HepG2 (cell line): Measurements from ENCODE around the gene PTMA. TPM values are rescaled to one million over a fixed set of nuclear protein-coding genes. Genes with fewer than 3 reads are reported as not detected.

Experiments used
- BRCA1 ChIP-seq: sonication (generic); formaldehyde crosslinking; IDR thresholded peaks from 2 replicates; pipeline ENCODE4 v1.4.0; 2020; ENCODE audit warnings: missing genetic modification reagents
- CHCHD3 ChIP-seq: sonication (generic); formaldehyde crosslinking; IDR thresholded peaks from 2 replicates; pipeline ENCODE4 v1.8.0; 2022; ENCODE audit warnings: mild to moderate bottlenecking, missing genetic modification reagents, moderate library complexity
- FLYWCH1 ChIP-seq: sonication (generic); formaldehyde crosslinking; IDR thresholded peaks from 2 replicates; pipeline ENCODE4 v1.8.1; 2023; ENCODE audit warnings: mild to moderate bottlenecking, missing genetic modification reagents
- GTF3A ChIP-seq: sonication (generic); formaldehyde crosslinking; conservative IDR thresholded peaks from 2 replicates; pipeline ENCODE4 v1.4.0; 2020; ENCODE audit warnings: mild to moderate bottlenecking, missing genetic modification reagents
- MAFG ChIP-seq: sonication (generic); formaldehyde crosslinking; IDR thresholded peaks from 2 replicates; pipeline ENCODE4 v1.5.1; 2020; ENCODE audit warnings: mild to moderate bottlenecking, missing genetic modification reagents
- PTBP1 ChIP-seq: fragments of 200-400 bp; formaldehyde crosslinking; IDR thresholded peaks from 2 replicates; pipeline ENCODE4 v1.6.1; 2018; ENCODE audit warnings: low read length, low read depth; ENCODE audit not compliant: poor library complexity, severe bottlenecking
- REPIN1 ChIP-seq: sonication (generic); formaldehyde crosslinking; IDR thresholded peaks from 2 replicates; pipeline ENCODE4 v1.8.0; 2022; ENCODE audit warnings: missing genetic modification reagents, low read depth, mild to moderate bottlenecking, borderline replicate concordance
- SIX4 ChIP-seq: sonication (generic); formaldehyde crosslinking; IDR thresholded peaks from 2 replicates; pipeline ENCODE4 v1.4.0; 2020; ENCODE audit warnings: missing genetic modification reagents
- ZFAT ChIP-seq: sonication (generic); formaldehyde crosslinking; conservative IDR thresholded peaks from 2 replicates; pipeline ENCODE4 v1.8.1; 2023; ENCODE audit warnings: missing genetic modification reagents, inconsistent platforms
- ZNF124 ChIP-seq: sonication (generic); formaldehyde crosslinking; IDR thresholded peaks from 2 replicates; pipeline ENCODE4 v1.4.0; 2020; ENCODE audit warnings: missing genetic modification reagents
- ZNF337 ChIP-seq: sonication (generic); formaldehyde crosslinking; IDR thresholded peaks from 2 replicates; pipeline ENCODE4 v1.5.1; 2020; ENCODE audit warnings: missing genetic modification reagents, low read depth, mild to moderate bottlenecking, borderline replicate concordance
- ZNF549 ChIP-seq: sonication (generic); formaldehyde crosslinking; IDR thresholded peaks from 2 replicates; pipeline ENCODE4 v1.5.0; 2020; ENCODE audit warnings: missing genetic modification reagents
- ZNF563 ChIP-seq: sonication (generic); formaldehyde crosslinking; IDR thresholded peaks from 2 replicates; pipeline ENCODE4 v1.8.0; 2022; ENCODE audit warnings: mild to moderate bottlenecking, moderate library complexity, missing genetic modification reagents
- ZNF629 ChIP-seq: sonication (generic); formaldehyde crosslinking; conservative IDR thresholded peaks from 2 replicates; pipeline ENCODE4 v1.5.0; 2020; ENCODE audit warnings: missing genetic modification reagents
- polyA plus RNA-seq, 8 experiments: library from polyadenylated mRNA; depleted of rRNA in 3 of 8; stranded (reverse) in 7 of 8; unstranded in 1 of 8; fragments of >200 nt; fragmentation: Illumina TruSeq in 4 of 8; extraction: Trizol in 4 of 8; gene quantifications; 2 replicates each; pipeline versions ENCODE4 v1.2.1 to v1.2.3, GENCODE V29; 2011 to 2016; ENCODE audit warnings: low read depth in 4 of 8, missing spikeins in 1 of 8, mixed read lengths in 1 of 8; ENCODE audit not compliant: insufficient read depth in 1 of 8
- total RNA-seq, 5 experiments: library from RNA; depleted of rRNA; stranded (reverse); fragments of >200 nt; fragmentation: Illumina TruSeq; extraction: Trizol; gene quantifications; 2 replicates each; pipeline ENCODE4 v1.2.3, GENCODE V29; 2016; ENCODE audit warnings: low read depth in 1 of 5
- TF ChIP-seq, protein P1 (sequence below): sonication (generic); formaldehyde crosslinking; IDR thresholded peaks from 2 replicates; pipeline ENCODE4 v1.5.0; 2020; ENCODE audit warnings: mild to moderate bottlenecking, missing genetic modification reagents, borderline replicate concordance

Gene PTMA
- total and polyA plus RNA-seq, 2 of the 13 experiments (the other 11 are each of a cell fraction or from before 2014, with no cell fraction given): 190 to 1,086 TPM

DNA sequence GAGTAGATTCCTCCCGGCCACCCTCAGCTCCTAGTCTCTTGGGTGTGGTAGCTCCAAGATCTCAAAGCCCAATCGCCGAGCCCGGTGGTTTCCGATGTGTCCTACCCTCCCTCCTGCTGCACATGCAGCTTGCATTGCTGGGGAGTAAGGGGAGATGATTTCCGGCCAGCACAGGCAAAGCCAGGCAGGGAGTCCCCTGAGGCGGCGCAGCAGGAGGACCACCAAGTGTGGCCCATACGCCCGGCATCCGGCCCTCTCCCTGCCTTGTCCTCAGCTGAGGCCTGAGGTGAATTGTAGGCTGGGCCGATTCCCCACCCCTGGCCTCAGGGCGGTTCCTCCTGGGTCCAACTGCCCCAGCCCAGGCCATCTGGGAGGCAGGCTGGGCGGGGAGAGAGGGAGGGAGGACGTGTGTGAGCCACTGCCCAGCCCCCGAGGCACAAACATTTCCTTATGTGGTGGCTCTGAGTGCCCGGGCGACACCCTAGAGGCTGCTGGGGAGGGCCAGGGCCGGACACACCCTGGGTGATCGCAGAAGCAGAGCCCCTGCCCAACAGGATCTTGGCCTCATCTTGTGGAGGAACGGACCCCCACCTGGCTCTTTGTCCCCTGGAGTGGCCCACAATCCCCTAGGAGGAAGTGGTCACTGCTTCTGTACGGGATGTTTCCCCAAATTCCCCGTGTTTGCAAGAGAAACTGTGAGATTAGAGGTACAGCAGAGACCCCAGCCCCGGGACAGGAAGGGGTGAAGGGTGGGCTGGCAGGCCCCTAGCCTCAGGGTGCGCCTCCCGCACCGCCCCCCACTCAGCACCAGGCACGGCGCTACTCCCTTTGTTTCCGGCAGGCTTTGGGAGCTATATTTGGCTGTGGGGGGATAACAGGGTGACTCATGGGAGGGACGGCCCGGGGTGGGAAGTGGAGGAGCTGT, 41.9 kb upstream of the PTMA start (continued):
- no peak for TF ChIP-seq CHCHD3 (CRISPR knock-in tag)
- TF ChIP-seq SIX4 (CRISPR knock-in tag): no peak; the same call in 1 of the 2 replicates
- no peak for TF ChIP-seq ZNF549 (CRISPR knock-in tag)
- TF ChIP-seq ZNF124 (CRISPR knock-in tag): no peak
- no peak for TF ChIP-seq BRCA1 (CRISPR knock-in tag)
- TF ChIP-seq, protein P1, sequence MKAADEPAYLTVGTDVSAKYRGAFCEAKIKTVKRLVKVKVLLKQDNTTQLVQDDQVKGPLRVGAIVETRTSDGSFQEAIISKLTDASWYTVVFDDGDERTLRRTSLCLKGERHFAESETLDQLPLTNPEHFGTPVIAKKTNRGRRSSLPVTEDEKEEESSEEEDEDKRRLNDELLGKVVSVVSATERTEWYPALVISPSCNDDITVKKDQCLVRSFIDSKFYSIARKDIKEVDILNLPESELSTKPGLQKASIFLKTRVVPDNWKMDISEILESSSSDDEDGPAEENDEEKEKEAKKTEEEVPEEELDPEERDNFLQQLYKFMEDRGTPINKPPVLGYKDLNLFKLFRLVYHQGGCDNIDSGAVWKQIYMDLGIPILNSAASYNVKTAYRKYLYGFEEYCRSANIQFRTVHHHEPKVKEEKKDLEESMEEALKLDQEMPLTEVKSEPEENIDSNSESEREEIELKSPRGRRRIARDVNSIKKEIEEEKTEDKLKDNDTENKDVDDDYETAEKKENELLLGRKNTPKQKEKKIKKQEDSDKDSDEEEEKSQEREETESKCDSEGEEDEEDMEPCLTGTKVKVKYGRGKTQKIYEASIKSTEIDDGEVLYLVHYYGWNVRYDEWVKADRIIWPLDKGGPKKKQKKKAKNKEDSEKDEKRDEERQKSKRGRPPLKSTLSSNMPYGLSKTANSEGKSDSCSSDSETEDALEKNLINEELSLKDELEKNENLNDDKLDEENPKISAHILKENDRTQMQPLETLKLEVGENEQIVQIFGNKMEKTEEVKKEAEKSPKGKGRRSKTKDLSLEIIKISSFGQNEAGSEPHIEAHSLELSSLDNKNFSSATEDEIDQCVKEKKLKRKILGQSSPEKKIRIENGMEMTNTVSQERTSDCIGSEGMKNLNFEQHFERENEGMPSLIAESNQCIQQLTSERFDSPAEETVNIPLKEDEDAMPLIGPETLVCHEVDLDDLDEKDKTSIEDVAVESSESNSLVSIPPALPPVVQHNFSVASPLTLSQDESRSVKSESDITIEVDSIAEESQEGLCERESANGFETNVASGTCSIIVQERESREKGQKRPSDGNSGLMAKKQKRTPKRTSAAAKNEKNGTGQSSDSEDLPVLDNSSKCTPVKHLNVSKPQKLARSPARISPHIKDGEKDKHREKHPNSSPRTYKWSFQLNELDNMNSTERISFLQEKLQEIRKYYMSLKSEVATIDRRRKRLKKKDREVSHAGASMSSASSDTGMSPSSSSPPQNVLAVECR (CRISPR knock-in tag): no peak
- TF ChIP-seq ZNF337 (CRISPR knock-in tag): no peak
- no peak for TF ChIP-seq FLYWCH1 (CRISPR knock-in tag)
- TF ChIP-seq PTBP1: no peak
- no peak for TF ChIP-seq GTF3A (CRISPR knock-in tag)
- no peak for TF ChIP-seq MAFG (CRISPR knock-in tag)
- 0 out of 2 replicates have a peak, but pooled peaks have one; percentile 41 for TF ChIP-seq ZNF563
- TF ChIP-seq ZNF629: no peak
- no peak for TF ChIP-seq ZFAT (CRISPR knock-in tag)
- TF ChIP-seq REPIN1: 0 out of 2 replicates have a peak, but pooled peaks have one; percentile 31
